Thoracic aorta (tissue), 2 donors: ENCODE measurements around the gene MYL7. TPM values are rescaled to one million over a fixed set of nuclear protein-coding genes. Genes with fewer than 3 reads are reported as not detected.

Experiments
- ATAC-seq: fragments of 150-250 bp; one replicate; pipeline ENCODE4 v1.8.0; 2017; ENCODE audit warnings: low read depth; ENCODE audit not compliant: insufficient number of reproducible peaks, low FRiP score
- DNase-seq: peaks from one replicate; pipeline ENCODE4 v3.0.0-alpha.2; 2020; ENCODE audit warnings: low spot score
- H3K27ac ChIP-seq, 2 donors: fragments of 200-600 bp; sonication (generic); 1 replicate in 1 of 2; 2 replicates in 1 of 2; pipeline ENCODE4 v1.5.1; 2016; ENCODE audit warnings: mild to moderate bottlenecking in 2 of 2, moderate library complexity in 2 of 2
- H3K27me3 ChIP-seq: fragments of 200-600 bp; sonication (generic); replicated peaks from 2 replicates; pipeline ENCODE4 v1.6.0; 2016; ENCODE audit warnings: mild to moderate bottlenecking; ENCODE audit not compliant: insufficient read depth
- H3K36me3 ChIP-seq: fragments of 200-600 bp; sonication (generic); one replicate; pipeline ENCODE4 v1.5.1; 2016
- H3K4me1 ChIP-seq, 2 donors: fragments of 200-600 bp; sonication (generic); 1 replicate in 1 of 2; 2 replicates in 1 of 2; pipeline versions ENCODE4 v1.5.1 to v1.6.0; 2016; ENCODE audit warnings: low read depth in 2 of 2, mild to moderate bottlenecking in 1 of 2; ENCODE audit not compliant: control insufficient read depth in 1 of 2
- H3K4me3 ChIP-seq: fragments of 200-600 bp; sonication (generic); 2 replicates; pipeline ENCODE4 v1.5.1; 2016; ENCODE audit warnings: mild to moderate bottlenecking
- H3K9me3 ChIP-seq: fragments of 200-600 bp; sonication (generic); 2 replicates; pipeline ENCODE4 v1.5.1; 2016
- CTCF ChIP-seq: fragments of 200-600 bp; sonication (generic); IDR thresholded peaks from one replicate; pipeline ENCODE4 v1.5.1; 2019; ENCODE audit warnings: antibody characterized with exemption
- total RNA-seq, 2 donors: library from RNA; depleted of rRNA; stranded (reverse); fragments of >200 nt; gene quantifications; one replicate each; pipeline versions ENCODE4 v1.1.0 to v1.2.3, GENCODE V29; 2016

Gene MYL7
- total RNA-seq, 2 donors from 2014 or later: not detected

DNA sequence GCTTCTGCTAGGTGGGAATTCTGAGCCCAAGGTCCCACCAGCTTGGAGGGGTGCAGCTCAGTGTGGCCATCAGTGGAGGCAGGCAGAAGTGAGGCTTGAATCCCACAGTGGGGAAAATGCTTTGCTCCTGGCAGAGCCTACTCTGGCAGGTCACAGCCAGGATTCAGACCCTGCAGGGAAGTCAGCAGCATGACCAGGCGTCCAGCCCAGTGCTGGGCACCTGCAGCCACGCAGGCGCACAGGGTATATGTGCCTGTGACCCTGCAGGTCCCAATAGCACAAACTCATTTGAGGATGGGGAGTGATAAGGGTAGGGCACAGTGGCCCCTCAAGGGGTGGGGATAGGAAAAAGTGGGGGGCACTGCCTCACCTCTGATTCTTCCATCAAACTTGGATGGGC, 45.4 kb downstream of the MYL7 start:
- DNase-seq: no peak
- Histone ChIP-seq H3K36me3 (no peaks in the 10 kb centered on the region), H3K4me3 (no peak overlapping the region), H3K27me3 (no peaks in the 10 kb centered on the region), H3K9me3 (no peaks in the 10 kb centered on the region), H3K4me1 (peaks cover 9 to 59% of the 10 kb centered on the region in 2 donors), H3K27ac (peak overlapping the region; percentile 29 to 65)
- TF ChIP-seq CTCF: no peak
- no peak for ATAC-seq

DNA sequence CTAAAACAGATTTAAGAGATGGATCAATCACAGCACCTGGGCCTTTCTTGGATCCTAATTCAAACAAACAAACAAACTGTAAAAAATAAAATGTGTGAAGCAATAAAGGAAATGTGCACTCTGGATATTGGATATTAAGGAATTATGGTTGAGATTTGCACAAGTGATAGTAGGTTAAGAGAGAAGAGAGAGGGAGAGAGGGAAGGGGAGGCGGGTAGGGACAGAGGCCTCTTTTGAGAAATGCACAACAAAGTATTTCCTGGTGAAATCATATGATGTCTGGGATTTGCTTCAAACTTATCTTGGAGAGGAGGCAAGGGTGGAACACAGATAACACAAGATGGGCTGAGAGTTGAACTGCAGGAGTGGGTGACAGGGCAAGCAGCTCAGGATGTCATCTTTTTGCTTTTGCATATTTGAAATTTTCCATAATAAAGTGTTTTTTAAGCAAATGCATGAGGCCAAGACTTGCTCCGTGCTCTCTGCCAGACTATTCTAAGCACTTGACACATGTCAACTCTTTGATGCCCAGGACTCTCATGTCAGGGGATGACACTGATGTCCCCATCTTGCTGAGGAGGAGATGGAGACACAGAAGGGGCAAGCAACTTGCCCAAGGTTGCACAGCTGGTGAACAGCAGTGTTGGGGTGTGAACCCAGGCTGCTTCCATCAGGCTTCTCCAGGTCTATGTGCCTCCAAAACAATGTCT, 46.1 kb downstream of the MYL7 start:
- DNase-seq (no peak), ATAC-seq (no peak)
- no peak for TF ChIP-seq CTCF
- no peaks in the 10 kb centered on the region for H3K27me3 ChIP-seq
- peaks cover 14 to 59% of the 10 kb centered on the region in 2 donors for H3K4me1 ChIP-seq
- H3K27ac ChIP-seq: peak overlapping the region; percentile 29 to 65
- no peak overlapping the region for H3K4me3 ChIP-seq
- no peaks in the 10 kb centered on the region for H3K9me3 ChIP-seq
- H3K36me3 ChIP-seq: no peaks in the 10 kb centered on the region

GRCh38 chr7:44094365-44094764, 46.8 kb downstream of the MYL7 start:
- no peaks in the 10 kb centered on the region for H3K36me3 ChIP-seq
- ATAC-seq: no peak
- no peak overlapping the region for H3K4me3 ChIP-seq
- peaks cover 16 to 59% of the 10 kb centered on the region in 2 donors for H3K4me1 ChIP-seq
- no peaks in the 10 kb centered on the region for H3K27me3 ChIP-seq
- no peaks in the 10 kb centered on the region for H3K9me3 ChIP-seq
- DNase-seq: no peak
- no peak for TF ChIP-seq CTCF
- peak overlapping the region; percentile 29 to 65 for H3K27ac ChIP-seq

DNA sequence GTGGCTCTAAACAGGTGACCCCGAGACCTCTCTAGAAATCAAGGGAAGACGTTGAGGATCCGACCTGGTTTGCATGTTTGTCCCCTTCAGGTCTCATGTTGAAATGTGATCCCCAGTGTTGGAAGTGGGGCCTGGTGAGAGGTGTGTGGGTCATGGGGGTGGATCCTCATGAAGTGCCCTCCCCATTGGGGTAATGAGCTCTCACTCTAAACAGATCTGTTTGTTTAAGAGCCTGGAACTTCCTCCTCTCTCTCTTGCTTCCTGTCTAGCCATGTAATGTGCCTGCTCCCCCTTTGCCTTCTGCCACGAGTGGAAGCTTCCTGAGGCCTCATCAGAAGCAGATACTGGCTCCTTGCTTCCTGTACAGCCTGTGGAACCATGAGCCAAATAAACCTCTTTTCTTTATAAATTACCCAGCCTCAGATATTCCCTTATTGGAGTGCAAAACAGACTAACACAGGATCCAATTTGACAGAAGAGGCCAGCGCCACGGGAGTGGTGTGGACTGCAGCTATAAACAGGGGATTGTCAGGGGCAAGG, 48.0 kb downstream of the MYL7 start:
- Histone ChIP-seq H3K4me1 (peaks cover 19 to 68% of the 10 kb centered on the region in 2 donors), H3K27me3 (no peaks in the 10 kb centered on the region), H3K9me3 (no peaks in the 10 kb centered on the region), H3K36me3 (no peaks in the 10 kb centered on the region), H3K4me3 (no peak overlapping the region), H3K27ac (peak overlapping the region in 1 of 2 donors; percentile 13)
- ATAC-seq: no peak
- DNase-seq: no peak
- no peak for TF ChIP-seq CTCF

Other genes with a start within 250 kb of the MYL7 start
- gene URGCP, start 234.7 kb downstream of the MYL7 start, total RNA-seq: 10 to 100 TPM; 33.7 to 41.0 TPM
- 10 to 100 TPM; 28.7 to 35.1 TPM for gene UBE2D4, start 214.9 kb downstream of the MYL7 start, total RNA-seq
- not detected for gene SPDYE1, start 143.4 kb downstream of the MYL7 start, total RNA-seq
- gene DBNL, start 96.6 kb downstream of the MYL7 start, total RNA-seq: 100 to 1,000 TPM; 148 to 156 TPM
- 1 to 10 TPM; 1.8 to 9.5 TPM for gene PGAM2, start 75.8 kb downstream of the MYL7 start, total RNA-seq
- gene POLM, start 58.8 kb downstream of the MYL7 start, total RNA-seq: 10 to 100 TPM; 70.0 to 78.7 TPM
- 1,000 to 10,000 TPM; 1,006 to 1,415 TPM for gene AEBP1, start 37.0 kb downstream of the MYL7 start, total RNA-seq
- 10 to 100 TPM; 38.7 to 43.8 TPM for gene POLD2, start 17.8 kb downstream of the MYL7 start, total RNA-seq
- gene GCK, start 48.1 kb upstream of the MYL7 start, total RNA-seq: 1 to 10 TPM; 1.6 to 2.3 TPM
- gene YKT6, start 59.6 kb upstream of the MYL7 start, total RNA-seq: 10 to 100 TPM; 62.0 to 69.6 TPM
- gene CAMK2B, start 184.3 kb upstream of the MYL7 start, total RNA-seq: 1 to 10 TPM; 1.5 to 2.8 TPM